ENCODE results near the gene NMNAT2.

DNA sequence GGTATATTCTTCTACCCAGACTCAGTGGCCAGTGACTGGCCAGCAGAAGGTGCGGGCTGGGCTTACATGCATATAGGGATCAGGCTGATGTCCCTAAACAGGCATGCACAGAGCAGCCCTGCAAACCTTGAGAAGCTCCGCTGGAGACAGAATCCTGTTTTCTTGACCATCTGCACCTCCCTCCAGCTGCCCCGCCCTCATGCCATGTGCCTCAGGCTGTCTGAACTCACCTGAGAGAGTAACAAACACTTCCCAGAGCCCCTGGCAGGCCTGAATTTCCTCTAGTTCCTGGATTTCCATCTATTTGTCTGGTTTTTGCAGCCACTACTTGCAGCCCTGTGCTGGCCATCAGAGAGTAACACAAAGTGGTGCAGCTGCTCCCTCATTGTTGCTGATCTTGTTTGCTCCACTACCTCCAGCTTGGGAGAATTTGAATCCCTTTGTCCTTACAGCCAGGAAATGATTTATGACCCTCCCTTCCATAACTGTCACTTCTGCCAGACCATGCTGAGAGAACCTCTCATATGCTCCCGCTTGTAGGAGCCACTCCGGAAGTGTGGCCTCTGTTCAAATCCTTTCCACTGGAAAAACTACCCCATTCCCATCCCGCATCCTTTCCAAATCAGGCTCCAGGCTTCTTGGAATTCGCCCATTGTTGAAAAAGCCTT lies 113.6 kb downstream of the NMNAT2 start:
- TF ChIP-seq, protein P1, sequence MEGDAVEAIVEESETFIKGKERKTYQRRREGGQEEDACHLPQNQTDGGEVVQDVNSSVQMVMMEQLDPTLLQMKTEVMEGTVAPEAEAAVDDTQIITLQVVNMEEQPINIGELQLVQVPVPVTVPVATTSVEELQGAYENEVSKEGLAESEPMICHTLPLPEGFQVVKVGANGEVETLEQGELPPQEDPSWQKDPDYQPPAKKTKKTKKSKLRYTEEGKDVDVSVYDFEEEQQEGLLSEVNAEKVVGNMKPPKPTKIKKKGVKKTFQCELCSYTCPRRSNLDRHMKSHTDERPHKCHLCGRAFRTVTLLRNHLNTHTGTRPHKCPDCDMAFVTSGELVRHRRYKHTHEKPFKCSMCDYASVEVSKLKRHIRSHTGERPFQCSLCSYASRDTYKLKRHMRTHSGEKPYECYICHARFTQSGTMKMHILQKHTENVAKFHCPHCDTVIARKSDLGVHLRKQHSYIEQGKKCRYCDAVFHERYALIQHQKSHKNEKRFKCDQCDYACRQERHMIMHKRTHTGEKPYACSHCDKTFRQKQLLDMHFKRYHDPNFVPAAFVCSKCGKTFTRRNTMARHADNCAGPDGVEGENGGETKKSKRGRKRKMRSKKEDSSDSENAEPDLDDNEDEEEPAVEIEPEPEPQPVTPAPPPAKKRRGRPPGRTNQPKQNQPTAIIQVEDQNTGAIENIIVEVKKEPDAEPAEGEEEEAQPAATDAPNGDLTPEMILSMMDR (IDR thresholded peaks at IDR 0.05), result no peak
- no peak for TF ChIP-seq POLR2A (IDR thresholded peaks at IDR 0.05)

All from Peyer's patch (tissue), 4 donors.